WTC11 (cell line): Measurements from ENCODE around the gene EML6. TPM values are rescaled to one million over a fixed set of nuclear protein-coding genes. Genes with fewer than 3 reads are reported as not detected.

ENCODE experiments used
- ATAC-seq: fragments of 200-7000 bp; cut with Tn5 transposase; 2 replicates; pipeline ENCODE4 v1.10.0; 2021; ENCODE audit warnings: mild to moderate bottlenecking, moderate library complexity
- CTCF ChIA-PET: fragments of 300-600 bp; sonication (Branson Sonifier 250); formaldehyde crosslinking; loops from one replicate; lab custom pipeline; 2021; ENCODE audit warnings: antibody characterized with exemption; lab: Charles Lee
- POLR2A ChIA-PET: fragments of 350-600 bp; sonication (Branson Sonifier 250); formaldehyde crosslinking; loops from one replicate; lab custom pipeline; 2021; ENCODE audit warnings: antibody characterized with exemption; lab: Charles Lee
- DNase-seq: peaks from one replicate; pipeline ENCODE4 v3.0.0; 2021; ENCODE audit warnings: low spot score
- H3K27ac Mint-ChIP-seq: 2 replicates; pipeline ENCODE4 v1.8.0; 2021; ENCODE audit warnings: mixed read lengths
- H3K27me3 Mint-ChIP-seq: 2 replicates; pipeline ENCODE4 v1.8.0; 2021; ENCODE audit warnings: low read depth, mild to moderate bottlenecking, moderate library complexity, mixed read lengths
- H3K36me3 Mint-ChIP-seq: 2 replicates; pipeline ENCODE4 v1.8.0; 2021; ENCODE audit warnings: mixed read lengths
- H3K4me1 Mint-ChIP-seq: 2 replicates; pipeline ENCODE4 v1.8.0; 2022; ENCODE audit warnings: mixed read lengths
- H3K4me3 Mint-ChIP-seq: 2 replicates; pipeline ENCODE4 v1.8.0; 2021; ENCODE audit warnings: mild to moderate bottlenecking, moderate library complexity, mixed read lengths
- H3K9me3 Mint-ChIP-seq: 2 replicates; pipeline ENCODE4 v1.8.0; 2021; ENCODE audit warnings: mixed read lengths
- FOXP1 ChIP-seq: sonication (generic); formaldehyde crosslinking; IDR thresholded peaks from 2 replicates; pipeline ENCODE4 v1.8.0; 2022; ENCODE audit warnings: missing genetic modification reagents, mild to moderate bottlenecking, moderate library complexity, borderline replicate concordance
- GRHL2 ChIP-seq: fragments of 250-450 bp; sonication (Bioruptor Pico); IDR thresholded peaks from 2 replicates; pipeline ENCODE4 v1.8.0; 2022; ENCODE audit warnings: mild to moderate bottlenecking, moderate library complexity; ENCODE audit not compliant: insufficient replicate concordance, severe bottlenecking
- HMGA2 ChIP-seq: fragments of 250-450 bp; sonication (Bioruptor Pico); IDR thresholded peaks from 2 replicates; pipeline ENCODE4 v1.4.0; 2021; ENCODE audit warnings: mild to moderate bottlenecking, moderate library complexity
- MXD4 ChIP-seq: fragments of 250-450 bp; sonication (Bioruptor Pico); IDR thresholded peaks from 2 replicates; pipeline ENCODE4 v1.8.0; 2021; ENCODE audit warnings: mild to moderate bottlenecking, moderate library complexity, borderline replicate concordance
- MYBL2 ChIP-seq: sonication (generic); formaldehyde crosslinking; IDR thresholded peaks from 2 replicates; pipeline ENCODE4 v1.8.1; 2023; ENCODE audit warnings: mild to moderate bottlenecking, moderate library complexity, missing genetic modification reagents
- NFATC4 ChIP-seq: fragments of 250-450 bp; sonication (Bioruptor Pico); IDR thresholded peaks from 2 replicates; pipeline ENCODE4 v1.9.0; 2021; ENCODE audit warnings: mild to moderate bottlenecking
- NR1H2 ChIP-seq: sonication (generic); formaldehyde crosslinking; IDR thresholded peaks from 2 replicates; pipeline ENCODE4 v1.9.0; 2021; ENCODE audit warnings: mild to moderate bottlenecking, moderate library complexity, missing genetic modification reagents
- TEAD1 ChIP-seq: sonication (generic); formaldehyde crosslinking; IDR thresholded peaks from 2 replicates; pipeline ENCODE4 v1.8.0; 2022; ENCODE audit warnings: mild to moderate bottlenecking, missing genetic modification reagents
- TP53 ChIP-seq: sonication (generic); formaldehyde crosslinking; IDR thresholded peaks from 2 replicates; pipeline ENCODE4 v1.8.1; 2023; ENCODE audit warnings: mild to moderate bottlenecking, missing genetic modification reagents
- ZNF138 ChIP-seq: sonication (generic); formaldehyde crosslinking; conservative IDR thresholded peaks from 2 replicates; pipeline ENCODE4 v1.8.1; 2022; ENCODE audit warnings: mild to moderate bottlenecking, moderate library complexity, missing genetic modification reagents
- ZNF263 ChIP-seq: sonication (generic); formaldehyde crosslinking; IDR thresholded peaks from 2 replicates; pipeline ENCODE4 v1.8.1; 2022; ENCODE audit warnings: low read depth, mild to moderate bottlenecking, moderate library complexity, missing genetic modification reagents
- total RNA-seq: library from RNA; stranded (reverse); gene quantifications from 3 replicates; pipeline ENCODE4 v1.2.3, GENCODE V29; 2021
- TF ChIP-seq, protein P1 (sequence below): fragments of 250-450 bp; sonication (Bioruptor Pico); IDR thresholded peaks from 2 replicates; pipeline ENCODE4 v1.9.0; 2021; ENCODE audit warnings: moderate library complexity, mild to moderate bottlenecking, inconsistent platforms, borderline replicate concordance
- TF ChIP-seq, protein P2 (sequence below): sonication (generic); formaldehyde crosslinking; IDR thresholded peaks from 2 replicates; pipeline ENCODE4 v1.8.0; 2023; ENCODE audit warnings: missing genetic modification reagents
- TF ChIP-seq, protein P3 (sequence below): sonication (generic); formaldehyde crosslinking; IDR thresholded peaks from 2 replicates; pipeline ENCODE4 v1.8.1; 2023; ENCODE audit warnings: mild to moderate bottlenecking, missing genetic modification reagents, borderline replicate concordance
- TF ChIP-seq, protein P4 (sequence below): sonication (generic); formaldehyde crosslinking; IDR thresholded peaks from 2 replicates; pipeline ENCODE4 v1.8.1; 2023; ENCODE audit warnings: mild to moderate bottlenecking, moderate library complexity, missing genetic modification reagents
- TF ChIP-seq, protein P5 (sequence below): fragments of 250-450 bp; sonication (Bioruptor Pico); IDR thresholded peaks from 2 replicates; pipeline ENCODE4 v1.8.0; 2021; ENCODE audit warnings: mild to moderate bottlenecking

Gene EML6
- total RNA-seq, 1 experiment from 2014 or later = 2.1 TPM

DNA sequence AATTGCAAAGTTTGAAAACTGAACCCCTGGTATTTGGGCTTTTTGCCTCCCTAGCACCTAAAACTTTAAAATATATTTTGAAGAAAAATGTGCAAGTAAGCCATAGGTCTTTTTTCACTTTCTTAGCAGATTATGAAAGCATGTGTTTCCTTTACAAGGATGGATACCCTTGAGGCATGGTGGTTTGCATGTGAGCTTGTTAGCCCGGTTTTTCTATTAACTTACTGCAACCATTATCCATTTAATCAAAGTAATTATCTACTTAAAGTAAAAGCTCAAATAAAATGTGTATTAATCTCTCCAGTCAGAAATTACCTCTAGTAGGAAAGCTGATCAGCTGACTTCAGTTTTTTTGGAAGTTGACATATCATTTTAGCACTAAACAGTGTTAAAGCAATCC, 140.6 kb downstream of the EML6 start:
- ATAC-seq (no peak), DNase-seq (no peak)
- no peaks in the 10 kb centered on the region for H3K9me3 Mint-ChIP-seq
- H3K27me3 Mint-ChIP-seq = no peaks in the 10 kb centered on the region; the same call in 1 of the 2 replicates
- H3K36me3 Mint-ChIP-seq = no peaks in the 10 kb centered on the region
- H3K4me1 Mint-ChIP-seq = 0 out of 2 replicates have a peak, but pooled peaks cover 5% of the 10 kb centered on the region
- H3K4me3 Mint-ChIP-seq = no peak overlapping the region
- POLR2A ChIA-PET = no interaction called here
- no peak overlapping the region for H3K27ac Mint-ChIP-seq
- CTCF ChIA-PET = interaction anchor here (1.5 kb wide), 1 partner anchor 26 kb away, joined by 6 read pairs; no protein-coding TSS in a partner anchor
- no peak for TF ChIP-seq NFATC4

DNA sequence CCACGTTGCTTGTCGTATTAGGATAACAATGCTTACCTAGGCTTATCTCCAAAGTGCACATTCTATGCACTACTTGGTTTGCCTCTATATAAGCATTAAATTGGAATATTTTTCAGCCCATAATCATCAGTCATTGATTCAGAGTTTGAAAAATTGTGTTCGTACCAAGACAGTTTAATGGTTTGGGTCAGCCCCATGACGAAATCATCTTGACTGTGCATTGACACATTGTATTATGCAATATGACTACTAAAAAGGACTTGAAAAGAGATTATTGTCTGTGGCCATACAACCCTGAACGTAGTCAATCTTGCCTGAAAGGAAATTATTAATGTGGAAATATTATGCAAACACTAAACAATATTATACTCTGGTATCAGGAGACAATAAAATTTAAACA, 141.3 kb downstream of the EML6 start:
- DNase-seq = no peak
- ATAC-seq = no peak
- TF ChIP-seq ZNF263 (CRISPR knock-in tag) (no peak), NR1H2 (CRISPR knock-in tag) (no peak), TP53 (CRISPR knock-in tag) (no peak), HMGA2 (CRISPR knock-in tag) (no peak), TEAD1 (CRISPR knock-in tag) (no peak), MYBL2 (CRISPR knock-in tag) (no peak), FOXP1 (CRISPR knock-in tag) (no peak)
- TF ChIP-seq, protein P1, sequence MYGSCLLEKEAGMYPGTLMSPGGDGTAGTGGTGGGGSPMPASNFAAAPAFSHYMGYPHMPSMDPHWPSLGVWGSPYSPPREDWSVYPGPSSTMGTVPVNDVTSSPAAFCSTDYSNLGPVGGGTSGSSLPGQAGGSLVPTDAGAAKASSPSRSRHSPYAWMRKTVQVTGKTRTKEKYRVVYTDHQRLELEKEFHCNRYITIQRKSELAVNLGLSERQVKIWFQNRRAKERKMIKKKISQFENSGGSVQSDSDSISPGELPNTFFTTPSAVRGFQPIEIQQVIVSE (CRISPR knock-in tag) = no peak
- TF ChIP-seq, protein P2, sequence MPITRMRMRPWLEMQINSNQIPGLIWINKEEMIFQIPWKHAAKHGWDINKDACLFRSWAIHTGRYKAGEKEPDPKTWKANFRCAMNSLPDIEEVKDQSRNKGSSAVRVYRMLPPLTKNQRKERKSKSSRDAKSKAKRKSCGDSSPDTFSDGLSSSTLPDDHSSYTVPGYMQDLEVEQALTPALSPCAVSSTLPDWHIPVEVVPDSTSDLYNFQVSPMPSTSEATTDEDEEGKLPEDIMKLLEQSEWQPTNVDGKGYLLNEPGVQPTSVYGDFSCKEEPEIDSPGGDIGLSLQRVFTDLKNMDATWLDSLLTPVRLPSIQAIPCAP = no peak
- TF ChIP-seq, protein P3, sequence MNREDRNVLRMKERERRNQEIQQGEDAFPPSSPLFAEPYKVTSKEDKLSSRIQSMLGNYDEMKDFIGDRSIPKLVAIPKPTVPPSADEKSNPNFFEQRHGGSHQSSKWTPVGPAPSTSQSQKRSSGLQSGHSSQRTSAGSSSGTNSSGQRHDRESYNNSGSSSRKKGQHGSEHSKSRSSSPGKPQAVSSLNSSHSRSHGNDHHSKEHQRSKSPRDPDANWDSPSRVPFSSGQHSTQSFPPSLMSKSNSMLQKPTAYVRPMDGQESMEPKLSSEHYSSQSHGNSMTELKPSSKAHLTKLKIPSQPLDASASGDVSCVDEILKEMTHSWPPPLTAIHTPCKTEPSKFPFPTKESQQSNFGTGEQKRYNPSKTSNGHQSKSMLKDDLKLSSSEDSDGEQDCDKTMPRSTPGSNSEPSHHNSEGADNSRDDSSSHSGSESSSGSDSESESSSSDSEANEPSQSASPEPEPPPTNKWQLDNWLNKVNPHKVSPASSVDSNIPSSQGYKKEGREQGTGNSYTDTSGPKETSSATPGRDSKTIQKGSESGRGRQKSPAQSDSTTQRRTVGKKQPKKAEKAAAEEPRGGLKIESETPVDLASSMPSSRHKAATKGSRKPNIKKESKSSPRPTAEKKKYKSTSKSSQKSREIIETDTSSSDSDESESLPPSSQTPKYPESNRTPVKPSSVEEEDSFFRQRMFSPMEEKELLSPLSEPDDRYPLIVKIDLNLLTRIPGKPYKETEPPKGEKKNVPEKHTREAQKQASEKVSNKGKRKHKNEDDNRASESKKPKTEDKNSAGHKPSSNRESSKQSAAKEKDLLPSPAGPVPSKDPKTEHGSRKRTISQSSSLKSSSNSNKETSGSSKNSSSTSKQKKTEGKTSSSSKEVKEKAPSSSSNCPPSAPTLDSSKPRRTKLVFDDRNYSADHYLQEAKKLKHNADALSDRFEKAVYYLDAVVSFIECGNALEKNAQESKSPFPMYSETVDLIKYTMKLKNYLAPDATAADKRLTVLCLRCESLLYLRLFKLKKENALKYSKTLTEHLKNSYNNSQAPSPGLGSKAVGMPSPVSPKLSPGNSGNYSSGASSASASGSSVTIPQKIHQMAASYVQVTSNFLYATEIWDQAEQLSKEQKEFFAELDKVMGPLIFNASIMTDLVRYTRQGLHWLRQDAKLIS = no peak
- TF ChIP-seq, protein P4, sequence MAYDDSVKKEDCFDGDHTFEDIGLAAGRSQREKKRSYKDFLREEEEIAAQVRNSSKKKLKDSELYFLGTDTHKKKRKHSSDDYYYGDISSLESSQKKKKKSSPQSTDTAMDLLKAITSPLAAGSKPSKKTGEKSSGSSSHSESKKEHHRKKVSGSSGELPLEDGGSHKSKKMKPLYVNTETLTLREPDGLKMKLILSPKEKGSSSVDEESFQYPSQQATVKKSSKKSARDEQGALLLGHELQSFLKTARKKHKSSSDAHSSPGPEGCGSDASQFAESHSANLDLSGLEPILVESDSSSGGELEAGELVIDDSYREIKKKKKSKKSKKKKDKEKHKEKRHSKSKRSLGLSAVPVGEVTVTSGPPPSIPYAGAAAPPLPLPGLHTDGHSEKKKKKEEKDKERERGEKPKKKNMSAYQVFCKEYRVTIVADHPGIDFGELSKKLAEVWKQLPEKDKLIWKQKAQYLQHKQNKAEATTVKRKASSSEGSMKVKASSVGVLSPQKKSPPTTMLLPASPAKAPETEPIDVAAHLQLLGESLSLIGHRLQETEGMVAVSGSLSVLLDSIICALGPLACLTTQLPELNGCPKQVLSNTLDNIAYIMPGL = no peak
- Mint-ChIP-seq H3K36me3 (no peaks in the 10 kb centered on the region), H3K4me3 (no peak overlapping the region), H3K9me3 (no peaks in the 10 kb centered on the region), H3K27me3 (no peaks in the 10 kb centered on the region; the same call in 1 of the 2 replicates), H3K4me1 (0 out of 2 replicates have a peak, but pooled peaks cover 5% of the 10 kb centered on the region), H3K27ac (no peak overlapping the region)
- ChIA-PET CTCF (interaction anchor here (1.5 kb wide), 1 partner anchor 26 kb away, joined by 3 read pairs; no protein-coding TSS in a partner anchor), POLR2A (no interaction called here)

DNA sequence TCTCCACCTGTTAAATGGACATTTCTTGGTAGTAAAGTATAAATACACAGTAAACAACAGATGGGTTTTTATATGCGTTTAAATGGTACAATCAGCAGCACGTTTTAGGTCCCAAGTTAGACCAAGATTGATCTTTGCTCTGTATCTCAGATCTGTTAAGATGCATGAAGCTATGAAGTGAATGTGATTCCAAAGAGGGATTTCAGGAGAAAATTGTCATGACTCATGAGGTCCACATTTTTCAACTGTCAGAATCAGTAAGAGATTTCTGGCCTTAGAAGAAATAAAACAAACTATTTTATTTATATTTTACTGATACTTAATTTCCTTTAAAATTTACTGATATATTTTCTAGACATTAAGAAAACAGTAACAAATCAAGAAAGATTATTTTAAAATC, 142.7 kb downstream of the EML6 start:
- ChIA-PET POLR2A (no interaction called here), CTCF (interaction anchor here (1.5 kb wide), 1 partner anchor 28 kb away, joined by 3 read pairs; no protein-coding TSS in a partner anchor)
- H3K4me1 Mint-ChIP-seq = 0 out of 2 replicates have a peak, but pooled peaks cover 5% of the 10 kb centered on the region
- TF ChIP-seq, protein P1 (CRISPR knock-in tag) = no peak
- no peak for TF ChIP-seq GRHL2 (CRISPR knock-in tag)
- TF ChIP-seq, protein P5, sequence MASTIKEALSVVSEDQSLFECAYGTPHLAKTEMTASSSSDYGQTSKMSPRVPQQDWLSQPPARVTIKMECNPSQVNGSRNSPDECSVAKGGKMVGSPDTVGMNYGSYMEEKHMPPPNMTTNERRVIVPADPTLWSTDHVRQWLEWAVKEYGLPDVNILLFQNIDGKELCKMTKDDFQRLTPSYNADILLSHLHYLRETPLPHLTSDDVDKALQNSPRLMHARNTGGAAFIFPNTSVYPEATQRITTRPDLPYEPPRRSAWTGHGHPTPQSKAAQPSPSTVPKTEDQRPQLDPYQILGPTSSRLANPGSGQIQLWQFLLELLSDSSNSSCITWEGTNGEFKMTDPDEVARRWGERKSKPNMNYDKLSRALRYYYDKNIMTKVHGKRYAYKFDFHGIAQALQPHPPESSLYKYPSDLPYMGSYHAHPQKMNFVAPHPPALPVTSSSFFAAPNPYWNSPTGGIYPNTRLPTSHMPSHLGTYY (CRISPR knock-in tag) = no peak
- no peak for TF ChIP-seq ZNF138 (CRISPR knock-in tag)
- TF ChIP-seq, protein P4 = no peak
- no peak for TF ChIP-seq MXD4 (CRISPR knock-in tag)

More for the DNA sequence above, 142.7 kb downstream of the EML6 start:
- DNase-seq (no peak), ATAC-seq (no peak)
- no peaks in the 10 kb centered on the region; the same call in 1 of the 2 replicates for H3K27me3 Mint-ChIP-seq
- no peak overlapping the region for H3K4me3 Mint-ChIP-seq
- H3K27ac Mint-ChIP-seq = no peak overlapping the region
- no peaks in the 10 kb centered on the region for H3K9me3 Mint-ChIP-seq
- H3K36me3 Mint-ChIP-seq = no peaks in the 10 kb centered on the region
